Caki2 (cell line): ENCODE data around the gene NLGN2. TPM values are rescaled to one million over a fixed set of nuclear protein-coding genes. Genes with fewer than 3 reads are reported as not detected.

Experiments
- DNase-seq: peaks from one replicate; pipeline ENCODE4 v3.0.0-alpha.2; 2015; ENCODE audit warnings: low read depth
- in situ Hi-C: cut with HindIII; loops from 2 replicates; pipeline ENCODE4 v1.10.0; 2016; ENCODE audit warnings: low sequenced_read_pairs, low pct_unique_long_range_greater_than_20kb, mixed read lengths
- total RNA-seq: library from RNA; depleted of rRNA; stranded (reverse); fragments of >200 nt; shearing (Covaris generic); gene quantifications from 2 replicates; pipeline ENCODE4 v1.2.3, GENCODE V29; 2014; ENCODE audit warnings: low replicate concordance

The NLGN2 gene
- total RNA-seq, 1 experiment from 2014 or later = 1.1 TPM

- in situ Hi-C loops = no loop called here
- no peak for DNase-seq
Observed at GRCh38 chr17:7408863-7409262, 1.2 kb downstream of the NLGN2 start.

DNA sequence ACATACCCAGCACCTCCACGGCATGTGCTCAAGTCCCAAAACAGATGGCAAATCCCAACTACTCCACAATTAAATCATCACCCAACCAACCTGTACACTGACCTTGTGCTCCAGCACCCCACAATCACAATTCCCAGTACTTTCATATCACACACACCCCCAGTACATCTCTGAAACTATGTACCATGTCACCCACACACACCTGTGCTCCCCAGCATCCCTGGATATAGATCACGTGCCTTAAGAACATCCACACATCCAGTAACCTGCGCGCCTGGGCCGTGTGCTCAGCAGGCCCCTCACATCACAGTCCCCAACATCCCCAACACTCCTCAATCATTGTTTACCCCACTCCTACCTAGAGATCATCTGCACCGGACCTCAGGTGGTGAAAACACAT lies 2.1 kb downstream of the NLGN2 start:
- no peak for DNase-seq
- in situ Hi-C loops = no loop called here

DNA sequence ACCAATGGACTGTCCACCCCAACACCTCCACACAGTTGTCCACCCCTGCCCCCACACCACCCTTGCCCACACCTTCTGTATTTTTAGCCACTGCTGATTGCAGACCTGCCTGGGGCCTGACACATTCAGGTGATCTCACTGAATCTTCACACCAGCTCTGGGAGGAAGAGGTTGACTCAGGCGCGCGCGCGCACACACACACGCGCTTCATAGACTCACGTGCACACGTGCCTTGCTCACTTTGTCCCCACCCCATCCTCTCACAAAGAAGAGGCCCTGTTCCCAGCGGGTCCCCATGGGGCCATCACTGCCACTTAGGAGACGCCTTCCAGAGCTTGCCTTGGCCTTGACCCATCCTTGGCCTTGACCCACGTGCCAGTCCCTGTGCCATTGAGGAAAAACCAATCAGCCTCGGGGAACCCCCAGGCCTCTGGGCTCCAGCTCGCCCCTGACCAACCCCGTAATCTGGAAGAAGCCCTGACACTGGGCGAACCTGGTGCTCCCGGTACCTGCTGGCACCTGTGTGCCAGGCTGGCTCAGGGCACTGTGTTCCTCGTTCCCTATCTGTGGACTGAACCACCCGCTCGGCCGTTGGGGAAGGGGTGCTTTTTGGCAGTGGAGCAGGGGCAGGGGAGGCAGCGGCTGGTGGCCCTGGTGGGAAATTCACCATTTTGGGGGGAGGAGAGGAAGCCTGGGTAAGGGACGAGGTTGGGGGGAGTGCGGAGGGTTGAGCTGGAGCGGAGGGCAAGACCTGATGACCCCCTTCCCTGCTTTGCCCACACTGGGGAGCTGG lies 3.2 kb downstream of the NLGN2 start:
- in situ Hi-C loops = no loop called here
- no peak for DNase-seq

DNA sequence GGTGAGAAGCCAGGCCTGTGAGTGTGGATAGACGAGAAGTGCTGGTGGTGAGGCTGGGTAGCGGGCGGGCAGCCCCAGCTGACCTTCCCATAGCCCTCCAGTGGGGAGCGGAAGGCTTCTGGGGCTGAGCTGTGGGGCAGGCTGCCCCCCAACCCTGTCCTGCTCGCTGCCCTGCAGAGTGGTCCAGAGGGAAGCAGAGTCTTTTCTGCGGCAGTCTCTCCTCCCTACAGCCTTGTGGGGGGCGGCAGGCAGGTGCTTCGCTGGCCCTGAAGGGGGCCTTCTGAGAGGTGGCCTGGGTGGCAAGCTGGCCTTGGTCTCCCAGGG lies 3.7 kb downstream of the NLGN2 start:
- in situ Hi-C loops = no loop called here

GRCh38 chr17:7413346-7413985 lies 5.8 kb downstream of the NLGN2 start:
- DNase-seq = no peak
- in situ Hi-C loops = no loop called here

More for the DNA sequence above, 3.7 kb downstream of the NLGN2 start:
- no peak for DNase-seq

GRCh38 chr17:7414837-7415236 lies 7.2 kb downstream of the NLGN2 start:
- in situ Hi-C loops = no loop called here
- DNase-seq = no peak

DNA sequence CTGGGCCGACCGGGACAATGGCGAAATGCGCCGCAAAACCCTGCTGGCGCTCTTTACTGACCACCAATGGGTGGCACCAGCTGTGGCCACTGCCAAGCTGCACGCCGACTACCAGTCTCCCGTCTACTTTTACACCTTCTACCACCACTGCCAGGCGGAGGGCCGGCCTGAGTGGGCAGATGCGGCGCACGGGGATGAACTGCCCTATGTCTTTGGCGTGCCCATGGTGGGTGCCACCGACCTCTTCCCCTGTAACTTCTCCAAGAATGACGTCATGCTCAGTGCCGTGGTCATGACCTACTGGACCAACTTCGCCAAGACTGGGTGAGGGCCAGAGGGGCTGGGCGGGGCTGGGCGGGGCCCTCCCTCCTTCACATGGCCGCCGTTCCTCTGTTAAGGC lies 8.1 kb downstream of the NLGN2 start:
- in situ Hi-C loops = no loop called here
- no peak for DNase-seq

GRCh38 chr17:7416323-7416722 lies 8.7 kb downstream of the NLGN2 start:
- in situ Hi-C loops = no loop called here
- no peak for DNase-seq

DNA sequence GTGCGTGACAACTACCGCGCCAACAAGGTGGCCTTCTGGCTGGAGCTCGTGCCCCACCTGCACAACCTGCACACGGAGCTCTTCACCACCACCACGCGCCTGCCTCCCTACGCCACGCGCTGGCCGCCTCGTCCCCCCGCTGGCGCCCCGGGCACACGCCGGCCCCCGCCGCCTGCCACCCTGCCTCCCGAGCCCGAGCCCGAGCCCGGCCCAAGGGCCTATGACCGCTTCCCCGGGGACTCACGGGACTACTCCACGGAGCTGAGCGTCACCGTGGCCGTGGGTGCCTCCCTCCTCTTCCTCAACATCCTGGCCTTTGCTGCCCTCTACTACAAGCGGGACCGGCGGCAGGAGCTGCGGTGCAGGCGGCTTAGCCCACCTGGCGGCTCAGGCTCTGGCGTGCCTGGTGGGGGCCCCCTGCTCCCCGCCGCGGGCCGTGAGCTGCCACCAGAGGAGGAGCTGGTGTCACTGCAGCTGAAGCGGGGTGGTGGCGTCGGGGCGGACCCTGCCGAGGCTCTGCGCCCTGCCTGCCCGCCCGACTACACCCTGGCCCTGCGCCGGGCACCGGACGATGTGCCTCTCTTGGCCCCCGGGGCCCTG lies 9.5 kb downstream of the NLGN2 start:
- in situ Hi-C loops = no loop called here
- no peak for DNase-seq

- in situ Hi-C loops = no loop called here
Observed at GRCh38 chr17:7418472-7419152, 11.0 kb downstream of the NLGN2 start.

GRCh38 chr17:7419819-7420610 lies 12.4 kb downstream of the NLGN2 start, which contains the start of gene SPEM1:
Gene SPEM1 (plus strand): TSS chr17:7420324. CDS start chr17:7420385, 61 bp downstream.
- DNase-seq = no peak
- in situ Hi-C loops = no loop called here

More at GRCh38 chr17:7418472-7419152, 11.0 kb downstream of the NLGN2 start:
- DNase-seq = no peak

DNA sequence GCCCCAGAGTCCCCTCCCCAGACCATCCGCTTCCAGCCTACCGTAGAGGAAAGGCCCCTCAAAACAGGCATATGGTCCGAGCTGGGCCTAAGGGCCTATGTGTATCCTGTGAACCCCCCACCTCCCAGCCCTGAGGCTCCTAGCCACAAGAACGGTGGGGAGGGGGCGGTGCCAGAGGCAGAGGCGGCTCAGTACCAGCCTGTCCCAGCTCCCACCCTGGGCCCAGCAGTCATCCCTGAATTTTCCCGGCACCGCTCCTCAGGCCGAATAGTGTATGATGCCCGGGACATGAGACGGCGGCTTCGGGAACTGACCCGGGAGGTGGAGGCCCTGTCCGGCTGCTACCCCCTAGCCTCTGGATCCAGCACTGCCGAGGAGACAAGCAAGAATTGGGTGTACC lies 13.5 kb downstream of the NLGN2 start:
- DNase-seq = no peak
- in situ Hi-C loops = no loop called here

DNA sequence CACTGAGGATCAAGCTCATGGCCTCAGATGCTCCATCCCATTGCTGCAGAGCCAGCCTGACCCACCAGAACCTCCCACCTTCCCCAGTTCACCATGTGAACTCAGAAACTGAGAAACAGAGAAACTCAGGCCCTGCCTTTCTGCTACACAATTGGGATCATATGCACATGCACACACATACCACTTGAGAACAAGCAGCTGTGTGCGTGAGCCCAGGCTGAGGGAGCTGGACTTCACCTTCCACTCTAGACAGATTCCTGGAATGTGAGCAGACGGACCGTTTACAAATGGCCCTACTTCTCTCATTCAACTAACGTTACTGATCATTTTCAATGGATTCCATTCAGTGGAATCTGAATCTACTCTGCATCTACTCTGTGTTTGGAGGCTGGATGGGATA lies 16.0 kb downstream of the NLGN2 start:
- in situ Hi-C loops = no loop called here

DNA sequence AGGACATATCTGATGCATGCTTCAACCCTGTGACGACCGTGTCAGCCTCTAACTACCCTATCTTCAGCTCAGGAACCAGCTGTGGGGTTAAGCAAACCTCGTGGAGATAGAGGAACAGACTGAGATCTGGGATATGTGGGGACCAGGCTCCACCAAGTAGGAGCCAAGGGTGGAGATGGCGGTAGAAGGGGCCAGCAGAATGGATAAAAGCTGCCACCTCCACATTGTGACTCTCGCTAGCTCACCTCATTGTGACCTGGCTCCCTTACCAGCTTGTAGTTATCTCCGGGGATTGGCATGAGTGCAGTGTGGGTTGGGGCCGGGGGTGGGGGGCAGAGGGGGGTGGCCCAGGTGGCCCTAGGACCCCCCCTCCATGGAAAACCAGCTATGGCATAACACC lies 17.7 kb downstream of the NLGN2 start, which contains the start of gene SPEM2:
Gene SPEM2 (plus strand): TSS at position 301 of the 400 bp plus-strand sequence. CDS start 73 bp downstream, at position 374.
- in situ Hi-C loops = no loop called here
- DNase-seq = no peak

More for the DNA sequence above, 16.0 kb downstream of the NLGN2 start:
- DNase-seq = no peak

DNA sequence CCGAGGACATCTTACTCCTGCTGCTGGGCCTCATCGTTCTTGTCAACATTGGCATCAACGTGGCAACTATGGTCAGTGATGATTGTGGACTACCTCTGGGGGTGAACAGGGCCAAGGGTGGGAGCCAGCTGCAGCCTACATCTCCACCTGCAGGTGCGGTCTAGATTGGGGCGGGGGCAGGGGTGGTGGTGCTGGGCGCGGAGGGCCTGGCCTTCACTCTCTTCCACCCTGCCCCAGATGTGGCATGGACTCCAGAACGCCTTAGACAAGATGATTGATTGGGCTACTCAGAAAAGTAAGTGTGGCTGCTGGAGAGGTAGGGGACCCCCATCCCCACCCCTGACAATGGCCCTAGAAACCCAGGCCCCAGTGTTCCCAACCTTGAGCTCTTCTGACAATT lies 18.1 kb downstream of the NLGN2 start:
- no peak for DNase-seq
- in situ Hi-C loops = no loop called here

- no peak for DNase-seq
Observed at GRCh38 chr17:7426203-7426863, 18.7 kb downstream of the NLGN2 start.

GRCh38 chr17:7426896-7427489 lies 19.3 kb downstream of the NLGN2 start:
- DNase-seq = no peak
- in situ Hi-C loops = no loop called here

More at GRCh38 chr17:7426203-7426863, 18.7 kb downstream of the NLGN2 start:
- in situ Hi-C loops = no loop called here
